A673 (cell line): ENCODE results near the gene CLEC16A.

Experiments
- CTCF ChIP-seq: fragments of 300-800, 200-600 bp; sonication (generic); conservative IDR thresholded peaks from 2 replicates; pipeline ENCODE4 v1.5.1; 2017; ENCODE audit warnings: low read depth, mild to moderate bottlenecking, antibody characterized with exemption, low read length, moderate library complexity, mixed read lengths
- EZH2 ChIP-seq: fragments of 200-600 bp; sonication (generic); IDR thresholded peaks from 2 replicates; pipeline ENCODE4 v1.6.1; 2017; ENCODE audit warnings: borderline replicate concordance, low read depth, mild to moderate bottlenecking, mixed read lengths, antibody characterized with exemption, low read length; ENCODE audit not compliant: poor library complexity, severe bottlenecking

- TF ChIP-seq EZH2 (no peak), CTCF (no peak)
These were observed 140.1 kb downstream of the CLEC16A start for GRCh38 chr16:11084484-11084875.
